IMR-90 (cell line): ENCODE measurements around the gene CEP76. TPM values are rescaled to one million over a fixed set of nuclear protein-coding genes. Genes with fewer than 3 reads are reported as not detected.

Experiments
- ATAC-seq: fragments of 200-7000 bp; cut with Tn5 transposase; 2 replicates; pipeline ENCODE4 v1.9.1; 2020; ENCODE audit warnings: low read depth, mild to moderate bottlenecking, moderate library complexity
- BruUV-seq: library from RNA; stranded (reverse); fragments of 400-500 nt; replicated peaks from 2 replicates; lab custom pipeline; 2021; lab: Mats Ljungman, UMichigan
- CTCF ChIA-PET: fragments of 300-600 bp; formaldehyde crosslinking; extraction: SDS; loops from one replicate; lab custom pipeline; 2021; ENCODE audit warnings: antibody characterized with exemption; lab: Yijun Ruan, JAX
- POLR2A ChIA-PET: fragments of 300-600 bp; sonication (Branson Sonifier 250); formaldehyde crosslinking; loops from one replicate; lab custom pipeline; 2022; ENCODE audit warnings: antibody characterized with exemption; ENCODE audit not compliant: unreplicated experiment; lab: Charles Lee
- DNase-seq: peaks from one replicate; pipeline ENCODE4 v3.0.0; 2013
- H2AFZ ChIP-seq: replicated peaks from 2 replicates; pipeline ENCODE3; 2013; ENCODE audit warnings: low read length, mild to moderate bottlenecking; ENCODE audit not compliant: poor library complexity
- H2AK5ac ChIP-seq: 2 replicates; pipeline ENCODE4 v1.6.1; 2013; ENCODE audit warnings: low read depth, low read length, inconsistent platforms
- H2AK9ac ChIP-seq: replicated peaks from 2 replicates; pipeline ENCODE3; 2013; ENCODE audit warnings: mild to moderate bottlenecking, low read depth, low read length, moderate library complexity; ENCODE audit not compliant: poor library complexity
- H2BK120ac ChIP-seq: 2 replicates; pipeline ENCODE4 v1.6.1; 2013; ENCODE audit warnings: low read depth, low read length, inconsistent platforms
- H2BK15ac ChIP-seq: 3 replicates; pipeline ENCODE4 v1.6.1; 2013; ENCODE audit warnings: low read depth, low read length, inconsistent platforms
- H2BK20ac ChIP-seq: 2 replicates; pipeline ENCODE4 v1.6.1; 2013; ENCODE audit warnings: low read depth, mild to moderate bottlenecking, inconsistent platforms, low read length, moderate library complexity
- H2BK5ac ChIP-seq: 2 replicates; pipeline ENCODE4 v1.6.1; 2013; ENCODE audit warnings: mild to moderate bottlenecking, low read depth, low read length, inconsistent platforms; ENCODE audit not compliant: poor library complexity, severe bottlenecking
- H3K14ac ChIP-seq: replicated peaks from 2 replicates; pipeline ENCODE4 v1.6.1; 2013; ENCODE audit warnings: low read depth, low read length, inconsistent platforms
- H3K18ac ChIP-seq: 2 replicates; pipeline ENCODE4 v1.6.1; 2013; ENCODE audit warnings: low read depth, low read length, control low read depth
- H3K23ac ChIP-seq: 2 replicates; pipeline ENCODE4 v1.6.1; 2013; ENCODE audit warnings: low read depth, low read length, inconsistent platforms
- H3K27ac ChIP-seq: 2 replicates; pipeline ENCODE4 v1.5.1; 2013; ENCODE audit warnings: mild to moderate bottlenecking, control low read depth, low read length; ENCODE audit not compliant: insufficient read depth
- H3K27me3 ChIP-seq: 2 replicates; pipeline ENCODE4 v1.6.1; 2013; ENCODE audit warnings: low read length; ENCODE audit not compliant: control insufficient read depth, insufficient read depth
- H3K36me3 ChIP-seq: 2 replicates; pipeline ENCODE4 v1.6.1; 2013; ENCODE audit warnings: low read length, mixed read lengths; ENCODE audit not compliant: control insufficient read depth, insufficient read depth
- H3K4ac ChIP-seq: 2 replicates; pipeline ENCODE4 v1.6.1; 2013; ENCODE audit warnings: low read depth, low read length, inconsistent platforms
- H3K4me1 ChIP-seq: 2 replicates; pipeline ENCODE4 v1.6.1; 2013; ENCODE audit warnings: low read length, mixed read lengths; ENCODE audit not compliant: control insufficient read depth, insufficient read depth
- H3K4me2 ChIP-seq: 2 replicates; pipeline ENCODE4 v1.6.1; 2013; ENCODE audit warnings: low read depth, mild to moderate bottlenecking, control low read depth, low read length, moderate library complexity
- H3K4me3 ChIP-seq: 2 replicates; pipeline ENCODE4 v1.5.1; 2013; ENCODE audit warnings: low read depth, mild to moderate bottlenecking, control low read depth, low read length, moderate library complexity; ENCODE audit not compliant: insufficient read depth
- H3K56ac ChIP-seq: 2 replicates; pipeline ENCODE4 v1.6.1; 2013; ENCODE audit warnings: low read length, inconsistent platforms; ENCODE audit not compliant: insufficient read depth; ENCODE audit errors: extremely low read depth
- H3K79me1 ChIP-seq, 2 experiments: 2 replicates each; pipeline ENCODE4 v1.6.1; 2013; ENCODE audit warnings: low read length in 2 of 2, inconsistent platforms in 1 of 2, low read depth in 1 of 2
- H3K9ac ChIP-seq: 2 replicates; pipeline ENCODE4 v1.6.1; 2013; ENCODE audit warnings: low read depth, low read length, control low read depth
- H3K9me1 ChIP-seq: 2 replicates; pipeline ENCODE4 v1.6.1; 2013; ENCODE audit warnings: low read length, inconsistent platforms; ENCODE audit not compliant: insufficient read depth
- H3K9me3 ChIP-seq: 2 replicates; pipeline ENCODE4 v1.6.1; 2013; ENCODE audit warnings: low read length; ENCODE audit not compliant: control insufficient read depth, insufficient read depth
- H4K20me1 ChIP-seq: 2 replicates; pipeline ENCODE4 v1.6.1; 2013; ENCODE audit warnings: low read length, inconsistent platforms; ENCODE audit not compliant: insufficient read depth
- H4K5ac ChIP-seq: 2 replicates; pipeline ENCODE4 v1.6.1; 2013; ENCODE audit warnings: mild to moderate bottlenecking, low read depth, low read length, control low read depth
- H4K8ac ChIP-seq, 2 experiments: 2 replicates each; pipeline ENCODE4 v1.6.1; 2013; ENCODE audit warnings: low read depth in 2 of 2, low read length in 2 of 2, control low read depth in 1 of 2, inconsistent platforms in 1 of 2
- H4K91ac ChIP-seq: 2 replicates; pipeline ENCODE4 v1.6.1; 2013; ENCODE audit warnings: low read depth, low read length, inconsistent platforms; ENCODE audit not compliant: insufficient read depth
- BHLHE40 ChIP-seq: fragments of 150-350 bp; IDR thresholded peaks from 2 replicates; pipeline ENCODE4 v1.6.1; 2016; ENCODE audit warnings: mild to moderate bottlenecking, low read depth, low read length
- CHD1 ChIP-seq: IDR thresholded peaks from 2 replicates; pipeline ENCODE4 v1.6.1; 2012; ENCODE audit warnings: low read depth, low read length, improper control_type of control experiment
- ELK1 ChIP-seq: fragments of 150-350 bp; IDR thresholded peaks from 2 replicates; pipeline ENCODE4 v1.6.1; 2016; ENCODE audit warnings: low read depth, mild to moderate bottlenecking, low read length, moderate library complexity, borderline replicate concordance
- FOS ChIP-seq: fragments of 150-350 bp; IDR thresholded peaks from 2 replicates; pipeline ENCODE4 v1.6.1; 2016; ENCODE audit warnings: low read depth, low read length
- MAFK ChIP-seq: IDR thresholded peaks from 2 replicates; pipeline ENCODE4 v1.6.1; 2012; ENCODE audit warnings: low read depth, low read length, improper control_type of control experiment
- MAZ ChIP-seq: IDR thresholded peaks from 2 replicates; pipeline ENCODE4 v1.6.1; 2012; ENCODE audit warnings: low read depth, mild to moderate bottlenecking, low read length, improper control_type of control experiment, moderate library complexity, borderline replicate concordance
- NFE2L2 ChIP-seq: fragments of 150-350 bp; IDR thresholded peaks from 2 replicates; pipeline ENCODE4 v1.6.1; 2016; ENCODE audit warnings: low read depth, mild to moderate bottlenecking, low read length
- POLR2A ChIP-seq: IDR thresholded peaks from 2 replicates; pipeline ENCODE4 v1.6.1; 2012; ENCODE audit warnings: mild to moderate bottlenecking, low read depth, low read length
- RAD21 ChIP-seq: IDR thresholded peaks from 2 replicates; pipeline ENCODE4 v1.6.1; 2012; ENCODE audit warnings: low read length, improper control_type of control experiment
- RCOR1 ChIP-seq: IDR thresholded peaks from 2 replicates; pipeline ENCODE4 v1.6.1; 2012; ENCODE audit warnings: mild to moderate bottlenecking, low read length, improper control_type of control experiment; ENCODE audit not compliant: insufficient replicate concordance
- RFX5 ChIP-seq: IDR thresholded peaks from 2 replicates; pipeline ENCODE4 v1.8.0; 2012; ENCODE audit warnings: low read depth, mild to moderate bottlenecking, low read length, moderate library complexity
- SMC3 ChIP-seq: fragments of 150-350 bp; IDR thresholded peaks from 2 replicates; pipeline ENCODE4 v1.6.1; 2016; ENCODE audit warnings: low read depth, mild to moderate bottlenecking, antibody characterized with exemption, low read length, moderate library complexity
- WGBS, 2 experiments: methylation state at CpG; one replicate each; pipeline versions ENCODE4 v1.1.5 to v1.1.7; 2013; ENCODE audit warnings: missing lambda C conversion rate in 2 of 2; ENCODE audit not compliant: insufficient read length in 1 of 2; ENCODE audit errors: extremely low coverage in 2 of 2; 5-methylcytosine and 5-hydroxymethylcytosine counted together
- dilution Hi-C: fragments of 300-500 bp; cut with HindIII; formaldehyde crosslinking; loops from one replicate; pipeline ENCODE4 v1.14.3; 2018; ENCODE audit warnings: low sequenced_read_pairs; ENCODE audit not compliant: unreplicated experiment
- in situ Hi-C: fragments of 300-500 bp; cut with MboI; formaldehyde crosslinking; loops from 3 replicates; pipeline ENCODE4 v1.14.3; 2019; ENCODE audit warnings: low sequenced_read_pairs, inconsistent platforms, mixed read lengths
- intact Hi-C: fragments of 100-400 bp; cut with micrococcal nuclease; formaldehyde crosslinking; loops from 2 replicates; pipeline ENCODE4 v1.10.0; 2022
- polyA plus RNA-seq, 3 experiments: library from polyadenylated mRNA; depleted of rRNA; stranded (reverse); fragments of >200 nt; gene quantifications; 2 replicates each; pipeline ENCODE4 v1.2.3, GENCODE V29; 2012; ENCODE audit warnings: low replicate concordance in 1 of 3
- total RNA-seq: library from RNA; depleted of rRNA; stranded (reverse); fragments of >200 nt; gene quantifications from 2 replicates; pipeline ENCODE4 v1.2.3, GENCODE V29; 2012
- TF ChIP-seq, protein P1 (sequence below): fragments of 150-350 bp; IDR thresholded peaks from 2 replicates; pipeline ENCODE4 v1.6.1; 2017; ENCODE audit warnings: mild to moderate bottlenecking, antibody characterized with exemption, low read length, low read depth
- TF ChIP-seq, protein P2 (sequence below): conservative IDR thresholded peaks from 2 replicates; pipeline ENCODE4 v1.5.1; 2012; ENCODE audit warnings: mild to moderate bottlenecking, low read depth, low read length, improper control_type of control experiment

Gene CEP76
- total and polyA plus RNA-seq, 2 of the 4 experiments (the other 2 are of a cell fraction) = 5.1 to 8.1 TPM

DNA sequence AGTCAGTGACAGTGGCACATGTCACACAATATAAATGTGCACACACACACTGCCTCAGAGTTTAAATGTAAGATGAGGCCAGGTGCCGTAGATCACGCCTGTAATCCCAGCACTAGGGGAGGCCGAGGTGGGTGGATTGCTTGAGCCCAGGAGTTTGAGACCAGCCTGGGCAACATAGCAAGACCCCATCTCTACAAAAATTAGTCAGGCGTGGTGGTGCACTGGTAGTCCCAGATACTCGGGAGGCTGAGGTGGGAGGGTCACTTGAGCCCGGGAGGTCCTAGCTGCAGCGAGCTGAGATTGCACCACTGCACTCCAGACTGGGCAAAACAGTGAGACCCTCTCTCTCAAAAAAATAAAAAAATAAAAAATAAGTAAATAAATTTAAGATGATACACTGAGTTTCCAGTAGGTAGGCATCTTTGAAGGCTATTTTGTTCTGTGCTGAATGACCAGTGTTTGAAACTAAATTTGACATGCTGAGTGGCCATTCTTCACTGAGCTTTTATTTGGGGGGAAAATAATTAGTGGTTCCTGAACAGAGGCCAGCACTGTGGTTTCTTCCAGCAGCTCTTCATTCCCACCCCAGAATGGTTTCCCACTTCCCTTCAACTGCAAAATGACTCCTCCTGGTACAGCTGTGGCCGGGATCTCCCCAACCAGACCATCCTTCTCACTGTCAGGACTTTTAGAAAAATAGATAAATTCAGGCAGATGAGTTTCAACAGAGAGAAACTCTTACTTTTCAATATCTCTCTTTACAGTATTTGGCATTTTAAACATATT, 45.2 kb upstream of the CEP76 start:
- no peaks in the 10 kb centered on the region for H3K9me3 ChIP-seq
- no peaks in the 10 kb centered on the region for H3K27me3 ChIP-seq
- no peak overlapping the region for H3K9ac ChIP-seq
- in situ Hi-C loops (loop anchor here (10.0 to 25.0 kb wide), 2 partner anchors 147 to 415 kb away; no protein-coding TSS in a partner anchor), intact Hi-C loops (no loop called here), dilution Hi-C loops (no loop called here)
- no peak overlapping the region for H3K4ac ChIP-seq
- H2BK5ac ChIP-seq = no peak overlapping the region
- no peak overlapping the region for H2BK15ac ChIP-seq
- no peak overlapping the region for H3K56ac ChIP-seq
- CTCF ChIA-PET = interaction anchor here (0.6 to 1.0 kb wide), 2 partner anchors 14 to 118 kb away, joined by 3 to 4 read pairs; no protein-coding TSS in a partner anchor
- peak overlapping the region; percentile 34 for H2AFZ ChIP-seq
- no peak overlapping the region for H3K23ac ChIP-seq
- no peak overlapping the region for H3K4me2 ChIP-seq
- POLR2A ChIA-PET = interaction anchor here (0.6 kb wide), 1 partner anchor 136 kb away, joined by 7 read pairs; no protein-coding TSS in a partner anchor
- no peaks in the 10 kb centered on the region for H3K79me1 ChIP-seq
- H4K5ac ChIP-seq = no peak overlapping the region
- no peak overlapping the region; the same call in 1 of the 2 replicates for H3K14ac ChIP-seq
- H2AK9ac ChIP-seq = no peak overlapping the region
- peaks cover 4% of the 10 kb centered on the region; the same call in 1 of the 2 replicates for H3K9me1 ChIP-seq
- no peak overlapping the region for H4K8ac ChIP-seq
- no peak overlapping the region for H2BK120ac ChIP-seq
- peaks cover 7% of the 10 kb centered on the region for H3K4me1 ChIP-seq
- H2AK5ac ChIP-seq = 0 out of 2 replicates have a peak overlapping the region, but pooled peaks have one; percentile 40
- BruUV-seq = no TSS peak
- H3K27ac ChIP-seq = no peak overlapping the region
- H2BK20ac ChIP-seq = no peak overlapping the region
- H3K36me3 ChIP-seq = no peaks in the 10 kb centered on the region
- peak; percentile 10 for DNase-seq
- H4K20me1 ChIP-seq = no peaks in the 10 kb centered on the region
- no peak overlapping the region; the same call in 1 of the 2 replicates for H4K91ac ChIP-seq
- no peak overlapping the region for H3K4me3 ChIP-seq
- ATAC-seq = no peak
- H3K18ac ChIP-seq = peak overlapping the region; percentile 80; the same call in 1 of the 2 replicates
- no CpG with 5 or more reads among the region's 8 CpGs for WGBS, 2 experiments
- TF ChIP-seq MAZ (no peak), FOS (no peak), RFX5 (no peak), POLR2A (no peak), RCOR1 (no peak), ELK1 (no peak), NFE2L2 (no peak), MAFK (no peak), RAD21 (no peak), BHLHE40 (no peak), SMC3 (no peak), CHD1 (no peak)
- TF ChIP-seq, protein P1, sequence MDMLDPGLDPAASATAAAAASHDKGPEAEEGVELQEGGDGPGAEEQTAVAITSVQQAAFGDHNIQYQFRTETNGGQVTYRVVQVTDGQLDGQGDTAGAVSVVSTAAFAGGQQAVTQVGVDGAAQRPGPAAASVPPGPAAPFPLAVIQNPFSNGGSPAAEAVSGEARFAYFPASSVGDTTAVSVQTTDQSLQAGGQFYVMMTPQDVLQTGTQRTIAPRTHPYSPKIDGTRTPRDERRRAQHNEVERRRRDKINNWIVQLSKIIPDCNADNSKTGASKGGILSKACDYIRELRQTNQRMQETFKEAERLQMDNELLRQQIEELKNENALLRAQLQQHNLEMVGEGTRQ = no peak
- TF ChIP-seq, protein P2, sequence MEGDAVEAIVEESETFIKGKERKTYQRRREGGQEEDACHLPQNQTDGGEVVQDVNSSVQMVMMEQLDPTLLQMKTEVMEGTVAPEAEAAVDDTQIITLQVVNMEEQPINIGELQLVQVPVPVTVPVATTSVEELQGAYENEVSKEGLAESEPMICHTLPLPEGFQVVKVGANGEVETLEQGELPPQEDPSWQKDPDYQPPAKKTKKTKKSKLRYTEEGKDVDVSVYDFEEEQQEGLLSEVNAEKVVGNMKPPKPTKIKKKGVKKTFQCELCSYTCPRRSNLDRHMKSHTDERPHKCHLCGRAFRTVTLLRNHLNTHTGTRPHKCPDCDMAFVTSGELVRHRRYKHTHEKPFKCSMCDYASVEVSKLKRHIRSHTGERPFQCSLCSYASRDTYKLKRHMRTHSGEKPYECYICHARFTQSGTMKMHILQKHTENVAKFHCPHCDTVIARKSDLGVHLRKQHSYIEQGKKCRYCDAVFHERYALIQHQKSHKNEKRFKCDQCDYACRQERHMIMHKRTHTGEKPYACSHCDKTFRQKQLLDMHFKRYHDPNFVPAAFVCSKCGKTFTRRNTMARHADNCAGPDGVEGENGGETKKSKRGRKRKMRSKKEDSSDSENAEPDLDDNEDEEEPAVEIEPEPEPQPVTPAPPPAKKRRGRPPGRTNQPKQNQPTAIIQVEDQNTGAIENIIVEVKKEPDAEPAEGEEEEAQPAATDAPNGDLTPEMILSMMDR = no peak
